Mucosa of gallbladder (tissue), 1 donor: ENCODE measurements around the gene SLC29A1. TPM values are rescaled to one million over a fixed set of nuclear protein-coding genes. Genes with fewer than 3 reads are reported as not detected.

Source experiments
- total RNA-seq: library from RNA; stranded (reverse); gene quantifications from one replicate; pipeline ENCODE4 v1.2.1, GENCODE V29; 2021
- donor health status: DM: no; HTN: no; CAD: no.

The SLC29A1 gene
- total RNA-seq, 1 donor from 2014 or later, result 66.1 TPM

Other genes with a start within 250 kb of the SLC29A1 start
- gene MRPL14, start 96.1 kb upstream of the SLC29A1 start, total RNA-seq, result 30.7 TPM
- 71.8 TPM for gene TMEM63B, start 96.0 kb upstream of the SLC29A1 start, total RNA-seq
- gene CAPN11, start 64.8 kb upstream of the SLC29A1 start, total RNA-seq, result 0.95 TPM
- 0.26 TPM for gene MYMX, start 6.7 kb upstream of the SLC29A1 start, total RNA-seq
- 893 TPM for gene HSP90AB1, start 23.5 kb downstream of the SLC29A1 start, total RNA-seq
- gene SLC35B2, start 33.9 kb downstream of the SLC29A1 start, total RNA-seq, result 50.8 TPM
- gene NFKBIE, start 42.0 kb downstream of the SLC29A1 start, total RNA-seq, result 10.9 TPM
- 0.12 TPM for gene TMEM151B, start 46.9 kb downstream of the SLC29A1 start, total RNA-seq
- gene AARS2, start 89.8 kb downstream of the SLC29A1 start, total RNA-seq, result 28.6 TPM
- not detected for gene SPATS1, start 119.1 kb downstream of the SLC29A1 start, total RNA-seq
- gene CDC5L, start 164.1 kb downstream of the SLC29A1 start, total RNA-seq, result 18.8 TPM